ACHN (cell line): ENCODE data around the gene PAX9.

Experiments
- DNase-seq: peaks from one replicate; pipeline ENCODE4 v3.0.0-alpha.2; 2015
- in situ Hi-C: cut with HindIII; loops from 2 replicates; pipeline ENCODE4 v1.10.0; 2017; ENCODE audit warnings: low sequenced_read_pairs, low pct_ligation_motif_present, low pct_unique_long_range_greater_than_20kb

PAX9 gene

GRCh38 chr14:36654794-36655381, 6.8 kb upstream of the PAX9 start:
- no peak for DNase-seq
- in situ Hi-C loops: no loop called here

DNA sequence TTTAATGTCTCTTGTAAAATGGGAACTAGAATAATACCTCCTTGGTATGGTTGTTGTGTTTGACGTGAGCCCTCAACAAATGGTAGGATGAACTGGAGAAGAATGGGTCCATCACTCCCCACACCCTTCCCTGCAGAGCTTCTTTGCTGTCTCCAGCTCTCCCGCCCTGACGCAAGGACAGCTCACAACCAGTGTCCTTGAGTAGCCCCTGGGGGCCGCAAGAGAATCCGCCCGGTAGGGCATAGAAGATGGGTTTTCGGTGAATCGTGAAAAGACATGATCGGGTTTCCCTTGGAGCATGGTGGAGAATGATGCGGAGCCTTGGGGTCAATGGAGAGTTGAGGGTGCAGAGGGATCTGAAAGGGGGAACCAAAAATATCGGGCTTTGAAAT, 6.1 kb upstream of the PAX9 start:
- DNase-seq: no peak
- in situ Hi-C loops: no loop called here

GRCh38 chr14:36655963-36656686, 5.5 kb upstream of the PAX9 start:
- peak; percentile 33 for DNase-seq
- in situ Hi-C loops: no loop called here

GRCh38 chr14:36656687-36657398, 4.8 kb upstream of the PAX9 start:
- in situ Hi-C loops: no loop called here
- no peak for DNase-seq

- in situ Hi-C loops: no loop called here
- DNase-seq: no peak
Observed at GRCh38 chr14:36657399-36658122, 4.1 kb upstream of the PAX9 start.

- in situ Hi-C loops: no loop called here
- no peak for DNase-seq
Observed at GRCh38 chr14:36658123-36659009, 3.3 kb upstream of the PAX9 start.

DNA sequence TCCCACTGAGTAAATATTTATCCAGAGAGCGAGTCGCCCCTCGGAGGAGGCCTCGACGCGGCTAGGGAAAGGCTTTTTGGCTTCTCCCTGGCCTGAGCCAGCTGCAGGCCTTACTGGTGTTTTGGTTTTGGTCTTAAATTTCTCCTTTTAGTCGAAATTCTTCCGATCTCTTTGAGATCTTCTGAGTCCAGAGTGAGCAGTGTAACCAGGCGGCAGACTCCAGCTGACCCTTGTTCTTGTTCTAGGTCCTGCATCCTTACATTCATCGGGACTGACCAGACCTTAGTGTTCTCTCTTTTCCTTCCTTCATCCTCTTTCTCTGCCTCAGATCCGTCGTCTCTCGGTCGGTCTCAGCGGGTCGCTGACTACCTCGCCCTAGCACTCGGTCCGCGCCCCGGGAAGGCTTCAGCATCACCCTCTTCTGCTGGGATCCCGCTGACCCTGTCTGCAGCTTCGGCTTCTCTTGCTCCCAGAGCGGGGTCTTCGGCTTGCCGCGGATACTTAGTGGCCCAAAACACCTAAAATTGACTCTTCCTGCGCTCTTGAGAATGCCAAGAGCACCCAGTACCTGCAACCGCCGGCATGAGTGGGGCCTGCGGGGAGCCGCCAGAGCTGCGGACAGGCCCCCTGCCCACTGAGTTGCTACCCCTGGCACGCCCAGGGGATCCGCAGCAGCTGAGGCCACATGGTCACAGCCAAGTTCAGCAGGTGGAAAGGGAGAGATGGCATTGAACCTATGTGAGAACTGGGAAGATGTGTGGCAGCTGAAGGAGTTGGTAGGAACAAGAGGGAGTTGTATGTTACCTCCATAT, 2.4 kb upstream of the PAX9 start:
- in situ Hi-C loops: no loop called here
- DNase-seq: no peak

DNA sequence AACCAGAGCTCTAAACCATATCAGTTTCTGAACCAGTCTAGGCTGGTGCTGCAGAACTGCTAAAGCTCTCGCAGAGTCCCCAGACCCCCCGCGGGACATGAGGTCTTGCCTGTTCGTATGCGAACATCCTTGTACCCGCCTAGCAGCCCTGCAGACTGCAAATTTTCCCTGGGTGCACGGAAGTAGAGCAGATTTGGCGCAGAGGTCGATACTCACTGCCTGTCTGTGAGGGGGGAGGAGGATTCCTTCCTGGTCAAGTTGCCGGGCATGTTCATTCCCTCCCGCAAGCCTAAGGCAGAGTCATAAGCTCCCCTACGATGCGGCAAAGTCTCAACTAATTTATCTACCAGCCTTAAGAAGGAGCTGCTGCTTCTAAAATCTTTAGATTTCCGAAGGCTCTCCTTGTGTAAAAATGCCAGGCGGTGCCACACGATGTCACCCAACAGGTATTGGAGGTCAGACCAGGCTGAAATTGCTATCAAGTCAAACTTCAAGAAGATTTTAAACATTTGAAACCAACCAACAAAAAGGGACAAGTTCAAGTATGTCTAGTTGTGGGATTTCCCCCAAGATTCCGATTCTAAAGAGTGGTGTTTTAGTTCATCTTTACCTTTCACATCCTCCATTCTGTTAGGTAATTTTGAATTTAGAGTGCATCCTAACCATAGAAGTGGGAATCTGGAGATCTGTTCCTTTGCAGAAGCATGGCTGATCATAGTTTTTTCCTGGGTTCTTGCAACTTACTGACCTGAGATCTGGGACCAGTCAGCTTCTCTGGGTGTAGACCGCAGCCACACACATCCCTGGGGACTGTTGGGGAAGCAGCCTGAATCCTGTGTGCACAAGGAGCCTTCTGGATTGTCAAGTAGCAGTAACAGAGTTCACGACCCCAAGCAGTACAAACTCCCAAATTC, 1.6 kb upstream of the PAX9 start:
- in situ Hi-C loops: no loop called here

DNA sequence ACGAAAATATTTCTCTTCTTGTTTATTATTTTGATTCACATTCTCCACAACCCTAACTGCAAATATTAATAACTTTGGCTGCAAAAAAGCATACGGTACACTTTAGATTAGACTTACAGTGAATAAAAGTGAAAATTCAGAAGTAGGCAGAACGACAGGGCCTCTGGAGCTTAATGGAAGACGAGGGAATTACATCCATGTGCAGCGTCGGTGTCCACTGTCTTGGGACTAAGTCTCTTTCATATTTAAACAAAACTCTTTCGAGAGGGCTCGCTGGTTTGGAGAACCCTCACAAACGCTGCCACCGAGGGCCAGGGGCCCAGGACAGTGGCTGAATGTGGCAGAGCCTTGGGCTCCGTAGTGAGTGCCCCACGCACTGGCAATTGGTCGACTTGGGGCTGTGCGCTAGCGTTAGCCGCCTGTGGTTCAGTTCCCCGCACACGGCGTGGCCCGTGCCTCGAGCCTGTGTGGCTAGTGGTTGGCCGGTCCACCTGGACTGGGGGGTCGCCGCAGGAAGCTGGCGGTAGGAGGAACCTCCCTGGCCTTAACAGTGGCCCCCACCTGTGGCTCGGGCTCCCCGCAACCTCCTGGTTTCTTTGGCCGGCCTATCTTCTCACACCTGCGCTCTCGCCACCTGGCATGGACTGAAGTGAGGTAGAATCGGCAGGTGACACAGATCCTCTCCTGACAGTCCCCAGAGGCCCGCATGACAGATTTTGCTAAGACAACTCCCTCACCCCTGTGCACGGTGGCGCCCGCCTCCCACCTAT, 739 bp upstream of the PAX9 start:
- DNase-seq: no peak
- in situ Hi-C loops: no loop called here

More for the DNA sequence above, 1.6 kb upstream of the PAX9 start:
- DNase-seq: no peak

- in situ Hi-C loops: no loop called here
- DNase-seq: no peak
Observed at GRCh38 chr14:36662258-36662542, 540 bp downstream of the PAX9 start.

DNA sequence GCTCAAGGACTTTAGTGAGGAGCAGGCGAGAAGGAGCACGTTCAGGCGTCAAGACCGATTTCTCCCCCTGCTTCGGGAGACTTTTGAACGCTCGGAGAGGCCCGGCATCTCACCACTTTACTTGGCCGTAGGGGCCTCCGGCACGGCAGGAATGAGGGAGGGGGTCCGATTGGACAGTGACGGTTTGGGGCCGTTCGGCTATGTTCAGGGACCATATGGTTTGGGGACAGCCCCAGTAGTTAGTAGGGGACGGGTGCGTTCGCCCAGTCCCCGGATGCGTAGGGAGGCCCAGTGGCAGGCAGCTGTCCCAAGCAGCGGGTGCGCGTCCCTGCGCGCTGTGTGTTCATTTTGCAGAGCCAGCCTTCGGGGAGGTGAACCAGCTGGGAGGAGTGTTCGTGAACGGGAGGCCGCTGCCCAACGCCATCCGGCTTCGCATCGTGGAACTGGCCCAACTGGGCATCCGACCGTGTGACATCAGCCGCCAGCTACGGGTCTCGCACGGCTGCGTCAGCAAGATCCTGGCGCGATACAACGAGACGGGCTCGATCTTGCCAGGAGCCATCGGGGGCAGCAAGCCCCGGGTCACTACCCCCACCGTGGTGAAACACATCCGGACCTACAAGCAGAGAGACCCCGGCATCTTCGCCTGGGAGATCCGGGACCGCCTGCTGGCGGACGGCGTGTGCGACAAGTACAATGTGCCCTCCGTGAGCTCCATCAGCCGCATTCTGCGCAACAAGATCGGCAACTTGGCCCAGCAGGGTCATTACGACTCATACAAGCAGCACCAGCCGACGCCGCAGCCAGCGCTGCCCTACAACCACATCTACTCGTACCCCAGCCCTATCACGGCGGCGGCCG, 1.1 kb downstream of the PAX9 start:
- no peak for DNase-seq
- in situ Hi-C loops: no loop called here

DNA sequence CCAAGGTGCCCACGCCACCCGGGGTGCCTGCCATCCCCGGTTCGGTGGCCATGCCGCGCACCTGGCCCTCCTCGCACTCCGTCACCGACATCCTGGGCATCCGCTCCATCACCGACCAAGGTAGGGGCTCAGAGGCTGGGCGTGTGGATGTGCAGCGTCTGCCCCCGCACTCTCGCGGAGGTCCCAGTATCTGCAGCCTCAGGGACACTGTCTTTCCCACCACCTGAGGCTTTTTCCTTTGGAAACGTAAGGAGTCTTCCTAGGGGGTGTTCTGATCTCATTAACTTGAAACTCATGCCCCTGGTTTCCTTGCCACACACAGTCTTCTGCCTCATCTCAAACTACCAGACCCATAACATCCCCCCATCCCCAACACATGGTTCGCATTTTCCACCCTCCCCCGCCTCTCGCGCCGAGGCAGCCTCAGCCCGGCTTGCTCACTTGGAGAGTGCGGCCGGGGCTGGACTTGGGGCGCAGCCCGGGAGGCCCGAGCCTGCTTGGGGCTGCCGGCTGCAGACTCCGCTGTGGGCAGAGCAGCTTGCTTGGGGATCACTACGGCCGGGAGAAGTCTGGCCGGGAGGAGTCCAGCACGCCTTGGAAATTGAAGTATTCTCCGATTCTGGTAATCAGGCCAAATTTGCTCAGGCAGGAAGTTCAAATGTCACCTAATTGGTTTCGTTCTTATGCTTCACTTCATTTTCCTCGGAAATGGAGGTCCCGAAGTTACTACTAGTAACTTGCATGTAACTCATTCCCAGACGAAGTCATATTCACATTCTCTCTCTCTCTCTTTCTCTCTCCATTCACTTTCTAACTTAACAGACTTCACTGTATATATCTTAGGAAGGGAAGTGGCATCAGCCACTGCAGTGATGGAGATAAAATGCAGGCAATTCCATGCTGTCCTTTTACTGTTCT, 2.0 kb downstream of the PAX9 start:
- in situ Hi-C loops: no loop called here
- peak; percentile 4 for DNase-seq

DNA sequence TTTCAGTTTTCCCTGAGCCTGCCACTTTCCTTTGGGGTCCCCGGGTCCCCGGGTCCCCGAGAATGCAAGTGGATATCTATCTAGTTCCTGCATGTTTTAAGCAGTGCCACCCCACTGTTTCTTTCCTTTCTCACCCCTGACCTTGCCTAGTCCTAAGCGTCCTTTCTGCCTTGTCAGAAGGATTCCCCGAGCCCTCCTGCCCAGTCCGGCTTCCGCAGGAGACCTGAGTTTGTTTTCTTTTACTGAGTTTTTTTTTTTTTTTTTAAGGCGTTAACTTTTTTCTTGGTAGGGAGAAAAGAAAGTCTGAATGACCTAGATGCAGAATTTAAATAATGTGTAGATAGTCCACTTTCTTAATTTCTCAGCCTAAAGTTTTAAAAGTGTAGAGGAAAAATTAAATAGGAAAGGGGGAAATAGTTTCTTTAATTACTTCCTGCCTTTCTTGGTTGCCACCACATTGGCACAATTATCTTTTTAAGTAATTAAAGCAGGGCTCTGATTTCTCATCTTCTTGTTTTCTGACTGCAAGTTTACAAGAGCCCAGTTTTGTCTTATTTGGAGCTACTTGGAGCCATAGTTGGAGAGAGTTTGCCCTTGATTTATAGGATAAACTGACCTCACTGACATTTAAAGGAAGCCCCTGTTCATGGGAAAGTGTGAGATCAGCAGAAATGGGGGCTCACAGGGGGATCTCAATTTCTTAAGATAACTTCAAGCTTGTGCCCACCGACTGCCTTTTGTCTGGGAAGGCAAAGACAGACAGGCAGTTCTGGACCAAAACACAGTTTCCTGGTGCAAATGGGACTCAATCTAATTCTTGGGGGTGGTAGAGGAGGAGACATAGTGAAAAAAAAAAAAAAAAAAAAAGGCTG, 2.9 kb downstream of the PAX9 start:
- in situ Hi-C loops: no loop called here
- no peak for DNase-seq
